Limb (tissue), 2 donors: Measurements from ENCODE around the gene ZNRF2.
"Not testable (repeated sequence)": the region's sequence is repeated elsewhere in the genome, so short reads cannot be mapped to it uniquely, and the experiment has no call there.

Experiments
- DNase-seq, 2 donors: peaks; one replicate each; pipeline ENCODE4 v3.0.0-alpha.2; 2016; ENCODE audit errors: extremely low spot score in 2 of 2

The ZNRF2 gene

GRCh38 chr7:30353932-30354607 lies 69.7 kb downstream of the ZNRF2 start:
- no peak for DNase-seq

GRCh38 chr7:30354791-30355190 lies 70.4 kb downstream of the ZNRF2 start:
- no peak for DNase-seq

GRCh38 chr7:30359957-30360356 lies 75.6 kb downstream of the ZNRF2 start:
- no peak for DNase-seq

GRCh38 chr7:30363778-30364563 lies 79.6 kb downstream of the ZNRF2 start:
- DNase-seq: no peak

- DNase-seq: no peak
Observed at GRCh38 chr7:30364773-30365172, 80.4 kb downstream of the ZNRF2 start.

- no peak for DNase-seq
Observed at GRCh38 chr7:30365621-30366020, 81.2 kb downstream of the ZNRF2 start.

GRCh38 chr7:30366606-30367005 lies 82.2 kb downstream of the ZNRF2 start:
- no peak for DNase-seq

- DNase-seq: no peak
Observed at GRCh38 chr7:30367561-30367960, 83.2 kb downstream of the ZNRF2 start.

GRCh38 chr7:30369879-30370278 lies 85.5 kb downstream of the ZNRF2 start:
- no peak for DNase-seq

- no peak for DNase-seq
Observed at GRCh38 chr7:30371321-30371720, 86.9 kb downstream of the ZNRF2 start.

GRCh38 chr7:30378275-30378674 lies 93.9 kb downstream of the ZNRF2 start:
- DNase-seq: no peak

- DNase-seq: no peak
Observed at GRCh38 chr7:30379131-30379530, 94.7 kb downstream of the ZNRF2 start.

GRCh38 chr7:30379741-30380140 lies 95.3 kb downstream of the ZNRF2 start:
- DNase-seq: no peak

GRCh38 chr7:30380294-30380693 lies 95.9 kb downstream of the ZNRF2 start:
- DNase-seq: no peak

GRCh38 chr7:30380824-30381223 lies 96.4 kb downstream of the ZNRF2 start:
- DNase-seq: not testable (repeated sequence)

GRCh38 chr7:30382607-30383006 lies 98.2 kb downstream of the ZNRF2 start:
- DNase-seq: no peak

GRCh38 chr7:30389791-30390190 lies 105.4 kb downstream of the ZNRF2 start:
- no peak for DNase-seq

- DNase-seq: no peak
Observed at GRCh38 chr7:30390736-30391636, 106.6 kb downstream of the ZNRF2 start.

- no peak for DNase-seq
Observed at GRCh38 chr7:30391806-30392205, 107.4 kb downstream of the ZNRF2 start.

GRCh38 chr7:30395676-30396075 lies 111.3 kb downstream of the ZNRF2 start:
- DNase-seq: no peak

GRCh38 chr7:30396389-30396788 lies 112.0 kb downstream of the ZNRF2 start:
- DNase-seq: no peak

GRCh38 chr7:30403477-30403876 lies 119.1 kb downstream of the ZNRF2 start:
- no peak for DNase-seq
